IMR-90 (cell line): Measurements from ENCODE around the gene PLSCR3. TPM values are rescaled to one million over a fixed set of nuclear protein-coding genes. Genes with fewer than 3 reads are reported as not detected.

Experiments used
- ATAC-seq: fragments of 200-7000 bp; cut with Tn5 transposase; 2 replicates; pipeline ENCODE4 v1.9.1; 2020; ENCODE audit warnings: low read depth, mild to moderate bottlenecking, moderate library complexity
- BruUV-seq: library from RNA; stranded (reverse); fragments of 400-500 nt; replicated peaks from 2 replicates; lab custom pipeline; 2021; lab: Mats Ljungman, UMichigan
- CTCF ChIA-PET: fragments of 300-600 bp; formaldehyde crosslinking; extraction: SDS; loops from one replicate; lab custom pipeline; 2021; ENCODE audit warnings: antibody characterized with exemption; lab: Yijun Ruan, JAX
- POLR2A ChIA-PET: fragments of 300-600 bp; sonication (Branson Sonifier 250); formaldehyde crosslinking; loops from one replicate; lab custom pipeline; 2022; ENCODE audit warnings: antibody characterized with exemption; ENCODE audit not compliant: unreplicated experiment; lab: Charles Lee
- DNase-seq: peaks from one replicate; pipeline ENCODE4 v3.0.0; 2013
- H2AFZ ChIP-seq: replicated peaks from 2 replicates; pipeline ENCODE3; 2013; ENCODE audit warnings: low read length, mild to moderate bottlenecking; ENCODE audit not compliant: poor library complexity
- H2AK5ac ChIP-seq: 2 replicates; pipeline ENCODE4 v1.6.1; 2013; ENCODE audit warnings: low read depth, low read length, inconsistent platforms
- H2AK9ac ChIP-seq: replicated peaks from 2 replicates; pipeline ENCODE3; 2013; ENCODE audit warnings: mild to moderate bottlenecking, low read depth, low read length, moderate library complexity; ENCODE audit not compliant: poor library complexity
- H2BK120ac ChIP-seq: 2 replicates; pipeline ENCODE4 v1.6.1; 2013; ENCODE audit warnings: low read depth, low read length, inconsistent platforms
- H2BK15ac ChIP-seq: 3 replicates; pipeline ENCODE4 v1.6.1; 2013; ENCODE audit warnings: low read depth, low read length, inconsistent platforms
- H2BK20ac ChIP-seq: 2 replicates; pipeline ENCODE4 v1.6.1; 2013; ENCODE audit warnings: low read depth, mild to moderate bottlenecking, inconsistent platforms, low read length, moderate library complexity
- H2BK5ac ChIP-seq: 2 replicates; pipeline ENCODE4 v1.6.1; 2013; ENCODE audit warnings: mild to moderate bottlenecking, low read depth, low read length, inconsistent platforms; ENCODE audit not compliant: poor library complexity, severe bottlenecking
- H3K14ac ChIP-seq: replicated peaks from 2 replicates; pipeline ENCODE4 v1.6.1; 2013; ENCODE audit warnings: low read depth, low read length, inconsistent platforms
- H3K18ac ChIP-seq: 2 replicates; pipeline ENCODE4 v1.6.1; 2013; ENCODE audit warnings: low read depth, low read length, control low read depth
- H3K23ac ChIP-seq: 2 replicates; pipeline ENCODE4 v1.6.1; 2013; ENCODE audit warnings: low read depth, low read length, inconsistent platforms
- H3K27ac ChIP-seq: 2 replicates; pipeline ENCODE4 v1.5.1; 2013; ENCODE audit warnings: mild to moderate bottlenecking, control low read depth, low read length; ENCODE audit not compliant: insufficient read depth
- H3K27me3 ChIP-seq: 2 replicates; pipeline ENCODE4 v1.6.1; 2013; ENCODE audit warnings: low read length; ENCODE audit not compliant: control insufficient read depth, insufficient read depth
- H3K36me3 ChIP-seq: 2 replicates; pipeline ENCODE4 v1.6.1; 2013; ENCODE audit warnings: low read length, mixed read lengths; ENCODE audit not compliant: control insufficient read depth, insufficient read depth
- H3K4ac ChIP-seq: 2 replicates; pipeline ENCODE4 v1.6.1; 2013; ENCODE audit warnings: low read depth, low read length, inconsistent platforms
- H3K4me1 ChIP-seq: 2 replicates; pipeline ENCODE4 v1.6.1; 2013; ENCODE audit warnings: low read length, mixed read lengths; ENCODE audit not compliant: control insufficient read depth, insufficient read depth
- H3K4me2 ChIP-seq: 2 replicates; pipeline ENCODE4 v1.6.1; 2013; ENCODE audit warnings: low read depth, mild to moderate bottlenecking, control low read depth, low read length, moderate library complexity
- H3K4me3 ChIP-seq: 2 replicates; pipeline ENCODE4 v1.5.1; 2013; ENCODE audit warnings: low read depth, mild to moderate bottlenecking, control low read depth, low read length, moderate library complexity; ENCODE audit not compliant: insufficient read depth
- H3K56ac ChIP-seq: 2 replicates; pipeline ENCODE4 v1.6.1; 2013; ENCODE audit warnings: low read length, inconsistent platforms; ENCODE audit not compliant: insufficient read depth; ENCODE audit errors: extremely low read depth
- H3K79me1 ChIP-seq, 2 experiments: 2 replicates each; pipeline ENCODE4 v1.6.1; 2013; ENCODE audit warnings: low read length in 2 of 2, inconsistent platforms in 1 of 2, low read depth in 1 of 2
- H3K9ac ChIP-seq: 2 replicates; pipeline ENCODE4 v1.6.1; 2013; ENCODE audit warnings: low read depth, low read length, control low read depth
- H3K9me1 ChIP-seq: 2 replicates; pipeline ENCODE4 v1.6.1; 2013; ENCODE audit warnings: low read length, inconsistent platforms; ENCODE audit not compliant: insufficient read depth
- H3K9me3 ChIP-seq: 2 replicates; pipeline ENCODE4 v1.6.1; 2013; ENCODE audit warnings: low read length; ENCODE audit not compliant: control insufficient read depth, insufficient read depth
- H4K20me1 ChIP-seq: 2 replicates; pipeline ENCODE4 v1.6.1; 2013; ENCODE audit warnings: low read length, inconsistent platforms; ENCODE audit not compliant: insufficient read depth
- H4K5ac ChIP-seq: 2 replicates; pipeline ENCODE4 v1.6.1; 2013; ENCODE audit warnings: mild to moderate bottlenecking, low read depth, low read length, control low read depth
- H4K8ac ChIP-seq, 2 experiments: 2 replicates each; pipeline ENCODE4 v1.6.1; 2013; ENCODE audit warnings: low read depth in 2 of 2, low read length in 2 of 2, control low read depth in 1 of 2, inconsistent platforms in 1 of 2
- H4K91ac ChIP-seq: 2 replicates; pipeline ENCODE4 v1.6.1; 2013; ENCODE audit warnings: low read depth, low read length, inconsistent platforms; ENCODE audit not compliant: insufficient read depth
- BHLHE40 ChIP-seq: fragments of 150-350 bp; IDR thresholded peaks from 2 replicates; pipeline ENCODE4 v1.6.1; 2016; ENCODE audit warnings: mild to moderate bottlenecking, low read depth, low read length
- CEBPB ChIP-seq: IDR thresholded peaks from 2 replicates; pipeline ENCODE4 v1.6.1; 2012; ENCODE audit warnings: low read depth, low read length, improper control_type of control experiment
- CHD1 ChIP-seq: IDR thresholded peaks from 2 replicates; pipeline ENCODE4 v1.6.1; 2012; ENCODE audit warnings: low read depth, low read length, improper control_type of control experiment
- CTCF ChIP-seq: conservative IDR thresholded peaks from 2 replicates; pipeline ENCODE4 v1.5.1; 2012; ENCODE audit warnings: mild to moderate bottlenecking, low read depth, low read length, improper control_type of control experiment
- ELK1 ChIP-seq: fragments of 150-350 bp; IDR thresholded peaks from 2 replicates; pipeline ENCODE4 v1.6.1; 2016; ENCODE audit warnings: low read depth, mild to moderate bottlenecking, low read length, moderate library complexity, borderline replicate concordance
- MAFK ChIP-seq: IDR thresholded peaks from 2 replicates; pipeline ENCODE4 v1.6.1; 2012; ENCODE audit warnings: low read depth, low read length, improper control_type of control experiment
- MAZ ChIP-seq: IDR thresholded peaks from 2 replicates; pipeline ENCODE4 v1.6.1; 2012; ENCODE audit warnings: low read depth, mild to moderate bottlenecking, low read length, improper control_type of control experiment, moderate library complexity, borderline replicate concordance
- POLR2A ChIP-seq: IDR thresholded peaks from 2 replicates; pipeline ENCODE4 v1.6.1; 2012; ENCODE audit warnings: mild to moderate bottlenecking, low read depth, low read length
- RAD21 ChIP-seq: IDR thresholded peaks from 2 replicates; pipeline ENCODE4 v1.6.1; 2012; ENCODE audit warnings: low read length, improper control_type of control experiment
- RCOR1 ChIP-seq: IDR thresholded peaks from 2 replicates; pipeline ENCODE4 v1.6.1; 2012; ENCODE audit warnings: mild to moderate bottlenecking, low read length, improper control_type of control experiment; ENCODE audit not compliant: insufficient replicate concordance
- RFX5 ChIP-seq: IDR thresholded peaks from 2 replicates; pipeline ENCODE4 v1.8.0; 2012; ENCODE audit warnings: low read depth, mild to moderate bottlenecking, low read length, moderate library complexity
- SMC3 ChIP-seq: fragments of 150-350 bp; IDR thresholded peaks from 2 replicates; pipeline ENCODE4 v1.6.1; 2016; ENCODE audit warnings: low read depth, mild to moderate bottlenecking, antibody characterized with exemption, low read length, moderate library complexity
- WGBS, 2 experiments: methylation state at CpG; one replicate each; pipeline versions ENCODE4 v1.1.5 to v1.1.7; 2013; ENCODE audit warnings: missing lambda C conversion rate in 2 of 2; ENCODE audit not compliant: insufficient read length in 1 of 2; ENCODE audit errors: extremely low coverage in 2 of 2; 5-methylcytosine and 5-hydroxymethylcytosine counted together
- dilution Hi-C: fragments of 300-500 bp; cut with HindIII; formaldehyde crosslinking; loops from one replicate; pipeline ENCODE4 v1.14.3; 2018; ENCODE audit warnings: low sequenced_read_pairs; ENCODE audit not compliant: unreplicated experiment
- in situ Hi-C: fragments of 300-500 bp; cut with MboI; formaldehyde crosslinking; loops from 3 replicates; pipeline ENCODE4 v1.14.3; 2019; ENCODE audit warnings: low sequenced_read_pairs, inconsistent platforms, mixed read lengths
- intact Hi-C: fragments of 100-400 bp; cut with micrococcal nuclease; formaldehyde crosslinking; loops from 2 replicates; pipeline ENCODE4 v1.10.0; 2022
- polyA plus RNA-seq, 3 experiments: library from polyadenylated mRNA; depleted of rRNA; stranded (reverse); fragments of >200 nt; gene quantifications; 2 replicates each; pipeline ENCODE4 v1.2.3, GENCODE V29; 2012; ENCODE audit warnings: low replicate concordance in 1 of 3
- total RNA-seq: library from RNA; depleted of rRNA; stranded (reverse); fragments of >200 nt; gene quantifications from 2 replicates; pipeline ENCODE4 v1.2.3, GENCODE V29; 2012

The PLSCR3 gene
- total and polyA plus RNA-seq, 2 of the 4 experiments (the other 2 are of a cell fraction) = 6.1 to 116 TPM

GRCh38 chr17:7425756-7426155 is 31.4 kb upstream of the PLSCR3 start:
- no CpG with 5 or more reads among the region's 8 CpGs for WGBS, 2 experiments
- no peak overlapping the region for H3K4ac ChIP-seq
- 0 out of 2 replicates have a peak, but pooled peaks cover 3% of the 10 kb centered on the region for H3K9me1 ChIP-seq
- H3K9me3 ChIP-seq = no peaks in the 10 kb centered on the region
- no peak overlapping the region for H4K91ac ChIP-seq
- no peak overlapping the region for H3K23ac ChIP-seq
- no peak overlapping the region for H3K56ac ChIP-seq
- no peak overlapping the region for H3K4me3 ChIP-seq
- H2BK5ac ChIP-seq = no peak overlapping the region
- no peak overlapping the region for H2AK5ac ChIP-seq
- intact Hi-C loops (no loop called here), in situ Hi-C loops (no loop called here), dilution Hi-C loops (no loop called here)
- peaks cover 2% of the 10 kb centered on the region; the same call in 1 of the 2 replicates for H3K27me3 ChIP-seq
- no TSS peak for BruUV-seq
- no peak overlapping the region for H3K27ac ChIP-seq
- TF ChIP-seq RCOR1 (no peak), MAZ (no peak), RFX5 (no peak), POLR2A (no peak), BHLHE40 (no peak), CTCF (no peak), ELK1 (no peak), CEBPB (no peak), RAD21 (no peak), CHD1 (no peak), SMC3 (no peak), MAFK (no peak)
- H2BK15ac ChIP-seq = no peak overlapping the region
- no peak overlapping the region for H3K18ac ChIP-seq
- no peaks in the 10 kb centered on the region for H3K4me1 ChIP-seq
- H3K79me1 ChIP-seq = no peaks in the 10 kb centered on the region
- no peak overlapping the region for H2BK20ac ChIP-seq
- ChIA-PET POLR2A (interaction anchor here (0.6 kb wide), 1 partner anchor 74 kb away, joined by 3 read pairs; no protein-coding TSS in a partner anchor), CTCF (interaction anchor here (1.0 kb wide), 1 partner anchor 11 kb away, joined by 4 read pairs; no protein-coding TSS in a partner anchor)
- H4K8ac ChIP-seq = no peak overlapping the region
- H4K20me1 ChIP-seq = no peaks in the 10 kb centered on the region
- H3K9ac ChIP-seq = no peak overlapping the region
- ATAC-seq (no peak), DNase-seq (no peak)
- no peak overlapping the region for H3K14ac ChIP-seq
- H2BK120ac ChIP-seq = no peak overlapping the region
- no peaks in the 10 kb centered on the region for H3K36me3 ChIP-seq
- H2AFZ ChIP-seq = no peak overlapping the region
- H4K5ac ChIP-seq = no peak overlapping the region
- H3K4me2 ChIP-seq = no peak overlapping the region
- no peak overlapping the region for H2AK9ac ChIP-seq
